GM18909 (cell line): ENCODE measurements around the gene TRAF3.

Source experiments
- ATAC-seq: cut with Tn5 transposase; IDR thresholded peaks from one replicate; pipeline ENCODE4 v1.9.1; 2021; ENCODE audit warnings: mild to moderate bottlenecking; ENCODE audit not compliant: unreplicated experiment, poor library complexity

TRAF3 gene, protein sequence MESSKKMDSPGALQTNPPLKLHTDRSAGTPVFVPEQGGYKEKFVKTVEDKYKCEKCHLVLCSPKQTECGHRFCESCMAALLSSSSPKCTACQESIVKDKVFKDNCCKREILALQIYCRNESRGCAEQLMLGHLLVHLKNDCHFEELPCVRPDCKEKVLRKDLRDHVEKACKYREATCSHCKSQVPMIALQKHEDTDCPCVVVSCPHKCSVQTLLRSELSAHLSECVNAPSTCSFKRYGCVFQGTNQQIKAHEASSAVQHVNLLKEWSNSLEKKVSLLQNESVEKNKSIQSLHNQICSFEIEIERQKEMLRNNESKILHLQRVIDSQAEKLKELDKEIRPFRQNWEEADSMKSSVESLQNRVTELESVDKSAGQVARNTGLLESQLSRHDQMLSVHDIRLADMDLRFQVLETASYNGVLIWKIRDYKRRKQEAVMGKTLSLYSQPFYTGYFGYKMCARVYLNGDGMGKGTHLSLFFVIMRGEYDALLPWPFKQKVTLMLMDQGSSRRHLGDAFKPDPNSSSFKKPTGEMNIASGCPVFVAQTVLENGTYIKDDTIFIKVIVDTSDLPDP

DNA sequence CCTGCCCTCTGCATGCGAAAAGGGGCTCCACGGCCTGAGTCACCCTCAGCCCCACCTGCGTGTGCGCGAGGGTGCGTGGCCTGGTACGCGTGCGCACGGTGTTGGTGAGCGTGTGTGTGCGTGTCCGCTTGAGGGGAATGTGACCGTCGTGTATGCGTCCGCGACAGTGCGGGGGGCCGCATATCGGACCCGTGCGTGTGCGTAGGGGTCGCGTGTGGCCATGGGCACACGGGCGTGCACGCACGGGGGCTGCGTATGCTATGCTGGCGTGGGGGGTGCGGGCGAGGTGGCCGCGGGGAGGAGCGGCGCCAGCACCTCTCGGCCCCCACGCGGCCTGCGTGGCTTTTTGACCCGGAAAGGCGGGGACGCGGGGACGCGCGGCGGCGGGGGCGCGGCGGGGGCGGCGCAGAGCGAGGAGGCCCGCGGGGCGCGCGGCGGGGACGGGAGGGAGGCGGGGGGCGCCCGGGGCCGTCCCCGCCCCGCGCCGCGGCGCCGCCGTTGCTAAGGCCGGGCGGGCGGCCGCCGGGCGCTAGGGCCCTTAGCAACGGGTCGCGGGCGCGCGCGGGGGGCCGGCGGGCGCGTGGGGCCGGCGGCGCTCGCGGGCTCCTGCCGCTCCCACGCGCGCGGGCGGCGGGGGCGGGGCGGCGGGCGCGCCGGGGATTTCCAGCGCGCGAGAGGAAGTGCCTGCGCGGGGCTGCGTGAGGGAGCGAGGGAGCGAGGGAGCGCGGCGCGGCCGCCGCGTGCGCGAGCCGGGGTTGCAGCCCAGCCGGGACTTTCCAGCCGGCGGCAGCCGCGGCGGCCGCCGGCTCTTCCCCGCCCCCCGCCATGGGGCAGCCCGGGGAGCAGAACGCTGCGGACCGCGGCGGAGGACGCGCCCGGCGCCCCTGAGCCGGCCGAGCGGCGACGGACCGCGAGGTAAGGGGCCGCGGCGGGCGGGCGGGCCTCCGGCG lies at the start of gene TRAF3:
Gene TRAF3, plus strand, starts transcription at position 689 of the 950 bp plus-strand sequence. CDS start 92,753 bp downstream, outside the sequence.
- ATAC-seq: peak; percentile 64

DNA sequence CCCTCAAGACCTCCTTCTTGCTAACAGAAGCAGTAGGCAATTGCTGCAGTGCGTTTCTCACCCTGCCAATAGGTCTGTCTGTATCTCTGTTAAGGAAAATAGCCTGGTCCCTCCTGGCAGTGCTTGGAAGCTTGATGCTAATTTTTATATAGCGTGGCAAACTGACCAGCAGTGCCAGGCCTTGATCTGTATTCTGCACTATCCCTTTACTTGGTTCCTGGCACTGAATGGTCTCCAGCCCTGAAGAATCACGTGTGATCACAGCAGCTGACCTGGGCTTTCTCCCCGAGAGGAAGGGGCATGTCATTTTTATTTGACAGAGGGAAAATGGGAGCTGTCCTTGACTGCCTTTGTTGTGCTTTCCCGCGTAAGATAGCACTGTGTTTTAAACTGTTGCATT lies 48.7 kb upstream of the TRAF3 start:
- ATAC-seq: no peak

DNA sequence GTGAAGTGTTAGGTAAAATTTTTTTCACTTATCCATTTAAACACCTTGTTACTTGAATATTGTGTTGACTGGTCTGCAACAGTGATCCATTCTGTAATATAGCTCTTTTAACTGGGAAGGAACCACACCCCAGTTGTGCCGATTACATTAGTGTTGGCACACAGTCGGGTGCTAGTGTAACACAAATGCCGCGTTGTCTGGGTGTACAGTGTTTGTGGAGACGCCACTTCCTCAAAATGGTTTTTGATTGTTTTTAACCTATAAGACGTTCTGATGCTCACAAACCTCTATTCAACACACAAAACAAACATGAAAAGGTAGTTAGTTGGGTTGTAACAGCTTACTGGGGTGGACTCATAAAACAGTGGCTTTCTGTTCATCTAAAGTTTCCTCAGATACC lies 48.0 kb upstream of the TRAF3 start:
- no peak for ATAC-seq

DNA sequence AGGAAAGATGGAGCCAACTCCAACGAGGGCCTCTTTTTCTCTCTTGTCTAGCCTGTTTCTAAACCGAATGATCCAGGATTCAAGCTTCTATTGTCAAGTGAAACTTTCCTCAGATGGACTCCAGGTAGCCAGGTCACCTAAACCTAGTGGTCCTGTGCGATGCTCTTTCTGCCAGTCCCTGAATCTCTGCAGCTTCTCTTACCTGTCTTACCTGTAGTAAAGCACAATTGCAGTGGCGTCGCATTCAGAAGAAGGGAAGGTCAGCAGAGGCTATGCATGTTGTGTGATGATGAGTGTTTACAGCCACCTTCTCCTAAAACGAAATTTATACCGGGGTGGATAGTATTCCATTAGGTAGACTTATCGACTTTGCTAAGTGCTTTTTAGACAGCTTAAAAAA lies 47.4 kb upstream of the TRAF3 start:
- no peak for ATAC-seq

DNA sequence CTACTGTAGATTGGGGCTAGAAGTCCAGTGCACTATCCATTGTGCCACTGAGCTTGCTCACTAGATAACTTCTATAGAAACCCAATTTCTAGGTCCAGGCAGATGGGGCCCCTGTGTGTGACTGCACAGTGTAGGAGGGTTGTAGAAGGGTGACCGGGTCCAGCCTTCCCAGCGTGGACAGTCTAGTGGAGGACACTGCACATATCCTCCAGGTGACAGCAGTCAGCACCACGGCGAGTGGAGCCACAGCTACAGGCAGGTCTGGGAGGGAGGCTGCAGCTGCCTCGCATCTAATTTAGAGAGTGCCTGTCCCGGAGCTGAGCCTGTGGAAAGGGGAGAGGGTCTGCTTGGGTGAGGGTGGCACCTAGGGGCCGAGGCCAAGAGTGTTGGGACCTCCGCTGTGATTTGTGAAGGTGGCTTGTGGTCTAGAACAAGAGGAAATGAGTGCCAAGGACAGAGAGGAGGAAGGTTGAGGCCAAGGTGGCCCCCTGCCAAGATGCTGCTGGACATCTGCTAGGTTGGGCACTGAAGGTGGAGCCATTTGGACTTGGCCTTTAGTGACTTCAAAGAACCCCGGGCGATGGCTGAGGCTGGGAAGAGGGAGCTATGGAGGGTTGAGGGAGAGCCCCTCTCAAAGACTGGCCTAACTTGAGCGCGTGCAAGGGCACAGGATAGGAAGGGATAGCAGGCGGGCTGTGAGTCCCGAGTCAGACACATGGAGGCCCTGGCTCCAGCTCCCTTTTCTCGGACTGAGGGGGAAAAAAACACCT lies 46.0 kb upstream of the TRAF3 start:
- no peak for ATAC-seq

DNA sequence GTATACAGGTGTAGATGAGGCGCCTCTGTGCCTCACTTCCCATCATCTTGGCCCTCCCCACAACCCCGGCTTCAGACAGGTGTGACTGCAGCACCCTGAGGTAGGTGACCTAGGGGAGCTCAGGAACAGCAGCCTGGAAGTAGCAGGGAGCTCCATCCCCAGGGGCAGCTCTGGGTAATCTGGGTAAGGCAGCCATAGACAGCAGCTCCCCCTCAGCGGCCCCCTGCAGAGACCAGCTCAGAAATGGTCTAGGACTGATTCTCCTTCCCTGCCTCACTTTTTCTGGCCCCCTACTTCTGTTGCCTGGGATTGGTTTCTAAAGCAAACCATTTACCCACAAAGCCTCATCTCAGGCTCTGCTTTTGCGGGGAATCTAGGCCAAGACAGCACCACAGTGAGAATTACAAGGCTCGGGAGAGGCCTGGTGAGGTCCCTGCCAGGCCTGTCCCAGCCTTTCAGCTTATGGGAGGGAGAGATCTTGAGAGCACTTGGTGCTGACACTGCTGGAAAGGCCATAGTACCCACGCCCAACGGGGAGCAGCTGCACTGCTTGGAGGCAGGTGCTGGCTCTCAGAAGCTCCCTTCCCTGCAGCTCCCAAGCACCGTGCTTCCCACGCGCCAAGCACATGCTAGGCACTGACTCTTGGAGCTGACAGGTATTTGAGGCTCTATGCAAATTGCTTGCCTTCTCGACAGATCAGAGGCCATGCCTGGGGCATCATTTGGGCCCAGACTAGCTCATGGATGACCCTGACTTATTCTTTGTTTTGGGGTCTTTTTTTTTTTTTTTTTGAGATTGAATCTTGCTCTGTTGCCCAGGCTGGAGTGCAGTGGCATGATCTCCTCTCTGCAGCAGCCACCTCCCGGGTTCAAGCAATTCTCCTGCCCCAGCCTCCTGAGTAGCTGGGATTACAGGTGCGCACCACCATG lies 45.1 kb upstream of the TRAF3 start:
- ATAC-seq: no peak

DNA sequence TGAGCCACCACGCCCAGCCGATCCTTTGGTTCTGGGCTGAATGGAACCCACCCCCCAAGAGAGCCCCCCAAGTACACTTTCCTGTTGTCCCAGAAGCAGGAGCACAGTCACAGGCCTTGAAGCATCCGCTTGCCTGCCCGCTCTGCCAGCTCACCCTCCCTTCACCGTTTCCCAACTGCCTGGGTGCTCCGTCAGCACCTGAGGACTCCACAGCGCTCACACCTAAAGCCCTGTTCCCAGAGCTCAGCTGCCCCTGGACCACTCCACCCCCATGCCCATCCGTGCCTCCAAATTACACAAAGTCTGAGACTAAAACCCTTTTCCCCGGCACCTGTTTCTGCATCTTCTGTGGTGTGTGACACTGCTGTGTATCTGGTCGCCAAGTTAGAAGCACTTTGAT lies 44.3 kb upstream of the TRAF3 start:
- ATAC-seq: no peak

DNA sequence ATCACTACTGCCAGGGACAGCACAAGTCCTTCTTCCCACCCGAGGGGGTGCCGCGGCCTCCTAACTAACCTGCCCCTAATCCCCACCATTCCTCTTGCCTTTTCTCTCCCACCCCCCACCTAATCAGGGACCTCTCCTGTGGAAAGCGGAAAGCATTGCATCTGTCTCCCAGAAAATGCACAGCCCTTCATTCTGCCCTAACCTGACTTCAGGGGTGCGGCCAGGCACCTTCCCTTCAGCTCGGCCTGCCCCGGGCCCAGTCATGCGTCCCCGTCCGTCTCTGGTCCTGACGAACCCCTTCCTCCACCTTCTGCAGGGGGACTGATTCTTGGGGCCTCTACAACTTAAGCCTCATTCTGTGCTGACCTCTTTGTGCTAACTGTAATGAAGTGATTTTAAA lies 43.9 kb upstream of the TRAF3 start:
- ATAC-seq: no peak

DNA sequence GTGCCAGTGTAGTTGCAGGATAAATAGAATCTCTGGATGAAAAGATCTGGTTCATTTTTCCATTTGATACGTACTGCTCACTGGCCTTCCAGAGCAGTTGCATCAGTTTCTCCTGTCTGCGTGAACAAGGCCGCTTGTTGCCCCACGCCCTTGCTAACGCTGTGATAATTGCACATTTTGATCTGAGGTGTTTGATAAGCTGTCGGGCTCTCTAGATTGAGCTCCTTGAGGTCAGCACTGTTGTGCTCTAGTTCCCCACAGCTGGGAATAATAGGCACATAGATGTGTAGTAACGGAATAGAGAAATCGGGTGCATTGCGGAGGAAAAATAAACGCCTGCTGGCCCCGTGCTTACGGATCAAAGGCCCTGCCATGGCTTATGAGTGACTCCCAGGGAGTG lies 42.8 kb upstream of the TRAF3 start:
- ATAC-seq: no peak

DNA sequence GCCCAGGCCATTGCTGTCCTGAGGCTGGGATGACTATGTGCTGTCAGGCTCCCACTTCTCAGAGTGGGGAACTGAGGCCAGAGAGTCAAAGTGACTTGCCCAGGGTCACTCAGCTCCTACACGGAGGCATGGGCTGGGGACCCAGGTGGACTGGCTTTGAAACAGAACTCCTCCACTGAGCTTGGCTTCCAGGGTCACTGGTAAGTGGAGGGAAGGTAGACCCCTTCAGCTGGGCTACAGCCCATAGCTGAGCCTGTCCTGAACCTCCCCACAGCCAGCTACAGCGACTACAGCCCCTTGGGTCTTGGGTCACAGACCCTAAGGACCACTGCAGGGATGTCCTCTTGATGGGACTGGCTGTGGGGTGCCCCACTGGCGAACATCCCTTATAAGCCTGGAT lies 40.3 kb upstream of the TRAF3 start:
- no peak for ATAC-seq

DNA sequence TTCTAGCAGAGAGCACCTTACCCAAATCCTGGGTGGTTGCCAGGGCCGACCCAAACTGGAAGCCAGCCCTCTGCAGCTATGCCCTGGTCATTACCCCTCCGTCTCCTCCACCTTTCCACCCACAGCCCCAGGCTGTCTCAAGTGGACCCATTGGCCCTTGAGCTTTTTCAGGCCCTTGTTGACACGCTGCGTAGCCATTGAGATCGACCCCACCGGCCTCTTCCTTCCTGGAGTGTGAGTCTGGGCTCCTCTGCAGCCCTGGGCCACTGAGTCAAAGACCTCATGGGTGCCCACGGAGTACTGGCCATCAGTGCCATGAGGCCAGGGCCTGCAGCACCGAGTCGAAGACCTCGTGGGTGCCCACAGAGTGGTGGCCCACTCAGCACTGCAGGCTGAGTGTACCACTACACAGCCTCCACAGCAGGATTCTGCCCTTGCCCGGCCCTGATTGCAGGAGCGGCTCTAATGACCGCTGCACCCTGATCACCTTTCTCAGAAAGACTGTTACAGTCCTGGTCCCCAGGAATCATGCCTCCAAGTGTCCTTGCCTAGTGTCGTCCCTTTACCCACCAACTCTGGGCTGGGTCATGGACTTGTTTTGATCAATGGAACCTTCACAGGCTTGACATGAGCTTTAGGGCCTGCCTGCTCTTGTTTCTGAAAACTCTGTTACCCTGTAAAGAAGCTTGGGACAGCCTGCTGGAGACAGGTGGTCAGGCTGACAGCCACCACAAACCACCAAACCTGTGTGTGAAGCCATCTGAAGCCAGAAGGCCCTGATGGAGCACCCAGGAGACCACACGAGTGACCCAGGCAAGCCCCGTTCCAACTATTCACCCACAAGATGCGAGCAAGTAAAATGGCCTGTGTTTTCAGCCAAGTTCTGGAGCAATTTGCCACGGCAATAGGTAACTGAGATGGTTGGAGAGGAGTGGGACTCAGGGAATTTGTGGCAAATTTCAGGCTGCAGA lies 39.6 kb upstream of the TRAF3 start:
- no peak for ATAC-seq

DNA sequence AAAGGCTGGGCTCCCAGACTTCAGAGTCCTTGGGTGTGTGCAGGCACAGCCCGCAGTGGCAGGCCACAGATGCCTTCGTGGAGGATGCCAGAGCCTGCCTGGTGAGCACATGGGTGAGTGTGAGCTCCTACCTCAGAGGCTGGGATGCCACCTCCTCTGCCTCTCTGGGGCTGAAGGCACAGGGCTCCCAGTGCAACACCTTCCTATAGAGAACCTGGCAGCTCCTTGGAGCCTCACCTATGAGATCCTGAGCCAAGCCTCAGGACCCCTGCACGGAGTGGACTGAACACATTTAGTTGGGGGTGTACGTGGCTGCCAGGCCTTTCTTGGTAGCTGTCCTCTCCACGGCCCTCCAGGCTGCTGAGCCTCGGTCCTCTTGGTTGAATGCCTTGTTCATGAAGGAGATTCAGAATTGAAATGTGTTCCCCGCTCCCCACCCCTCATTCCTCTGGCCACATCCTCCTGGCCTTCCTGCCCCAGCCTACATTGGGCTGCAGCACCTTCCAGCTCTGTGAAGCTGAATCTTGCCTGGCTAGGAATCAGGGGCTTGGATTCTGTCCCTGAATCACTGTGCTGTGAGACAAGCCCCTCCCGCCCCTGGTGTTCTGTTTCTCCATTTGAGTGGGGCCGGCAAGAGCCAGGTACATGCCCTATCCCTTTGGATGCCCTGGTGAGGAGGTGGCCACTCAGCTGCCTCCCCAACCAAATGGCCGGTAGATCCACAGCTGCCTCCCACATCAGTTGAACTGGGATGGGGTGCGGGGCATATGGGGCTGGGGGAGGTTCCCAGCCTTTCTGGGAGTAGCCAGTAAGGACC lies 38.7 kb upstream of the TRAF3 start:
- ATAC-seq: no peak

DNA sequence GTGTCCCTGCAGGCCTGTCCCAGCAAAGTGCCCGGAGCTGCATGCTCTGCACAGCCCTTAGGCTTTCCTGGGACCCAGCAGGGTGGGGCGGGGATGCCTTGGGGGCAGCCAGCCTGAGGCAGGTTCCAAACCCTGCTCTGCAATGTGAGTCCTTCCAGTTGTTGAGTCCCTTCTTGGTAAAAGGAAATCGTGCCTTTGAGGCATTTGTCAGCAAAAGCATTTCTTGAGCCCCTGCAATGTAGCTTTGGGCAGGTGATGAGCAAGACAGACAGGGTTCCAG lies 38.1 kb upstream of the TRAF3 start:
- no peak for ATAC-seq

DNA sequence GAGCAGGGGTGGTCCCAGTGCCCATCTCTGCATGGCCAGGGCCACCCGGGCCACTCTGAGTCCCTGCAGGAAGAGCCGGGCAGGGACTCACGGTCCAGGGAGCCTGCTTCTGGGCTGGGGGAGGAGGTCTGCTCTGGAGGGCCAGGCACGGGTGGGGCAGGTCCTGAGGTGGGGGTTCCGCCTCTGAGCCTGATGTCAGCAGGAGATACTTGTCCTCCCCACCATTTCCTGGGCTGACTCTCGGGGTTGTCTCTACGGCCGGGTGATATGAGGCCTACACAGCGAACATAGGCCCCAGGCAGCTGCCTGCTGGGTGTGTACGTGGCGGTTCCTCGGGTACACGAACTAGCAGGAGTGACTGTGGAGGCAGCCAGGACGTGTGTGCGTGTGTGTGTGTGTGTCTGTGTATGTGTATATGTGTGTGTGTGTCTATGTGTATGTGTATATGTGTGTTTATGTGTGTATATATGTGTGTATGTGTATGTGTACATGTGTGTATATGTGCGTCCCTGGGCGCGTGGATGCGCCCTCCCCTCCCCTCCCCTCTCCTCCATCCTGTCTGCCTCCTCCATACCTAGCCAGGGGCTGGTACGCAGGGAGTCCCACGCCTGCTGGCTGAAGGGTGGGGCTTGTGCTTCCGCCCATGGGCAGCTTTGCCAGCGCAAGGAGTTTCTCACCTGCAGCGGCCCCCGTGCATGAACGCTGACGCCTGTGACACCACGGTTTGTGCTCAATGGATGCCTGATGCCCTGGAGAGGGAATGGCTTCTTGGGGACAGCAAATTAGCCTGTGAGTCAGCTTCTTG lies 30.4 kb upstream of the TRAF3 start:
- no peak for ATAC-seq

DNA sequence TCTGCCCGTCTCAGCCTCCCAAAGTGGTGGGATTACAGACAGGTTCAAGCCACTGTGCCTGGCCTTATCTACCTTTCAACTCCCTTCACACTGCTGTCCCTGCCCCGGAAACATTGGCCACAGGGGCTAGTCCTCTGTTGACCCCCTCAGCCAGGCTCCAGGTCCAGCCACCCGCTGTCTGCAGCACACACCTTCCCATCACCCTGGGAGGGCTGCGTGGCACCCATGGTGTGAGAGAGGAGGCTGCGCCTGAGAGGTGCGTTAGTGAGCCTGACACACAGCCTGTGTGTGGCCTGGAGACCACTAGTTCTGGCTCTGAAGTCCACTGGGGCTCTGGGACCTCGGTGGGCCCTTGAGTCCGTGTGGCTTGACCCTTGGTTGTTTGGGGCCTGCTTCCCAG lies 28.4 kb upstream of the TRAF3 start:
- no peak for ATAC-seq

DNA sequence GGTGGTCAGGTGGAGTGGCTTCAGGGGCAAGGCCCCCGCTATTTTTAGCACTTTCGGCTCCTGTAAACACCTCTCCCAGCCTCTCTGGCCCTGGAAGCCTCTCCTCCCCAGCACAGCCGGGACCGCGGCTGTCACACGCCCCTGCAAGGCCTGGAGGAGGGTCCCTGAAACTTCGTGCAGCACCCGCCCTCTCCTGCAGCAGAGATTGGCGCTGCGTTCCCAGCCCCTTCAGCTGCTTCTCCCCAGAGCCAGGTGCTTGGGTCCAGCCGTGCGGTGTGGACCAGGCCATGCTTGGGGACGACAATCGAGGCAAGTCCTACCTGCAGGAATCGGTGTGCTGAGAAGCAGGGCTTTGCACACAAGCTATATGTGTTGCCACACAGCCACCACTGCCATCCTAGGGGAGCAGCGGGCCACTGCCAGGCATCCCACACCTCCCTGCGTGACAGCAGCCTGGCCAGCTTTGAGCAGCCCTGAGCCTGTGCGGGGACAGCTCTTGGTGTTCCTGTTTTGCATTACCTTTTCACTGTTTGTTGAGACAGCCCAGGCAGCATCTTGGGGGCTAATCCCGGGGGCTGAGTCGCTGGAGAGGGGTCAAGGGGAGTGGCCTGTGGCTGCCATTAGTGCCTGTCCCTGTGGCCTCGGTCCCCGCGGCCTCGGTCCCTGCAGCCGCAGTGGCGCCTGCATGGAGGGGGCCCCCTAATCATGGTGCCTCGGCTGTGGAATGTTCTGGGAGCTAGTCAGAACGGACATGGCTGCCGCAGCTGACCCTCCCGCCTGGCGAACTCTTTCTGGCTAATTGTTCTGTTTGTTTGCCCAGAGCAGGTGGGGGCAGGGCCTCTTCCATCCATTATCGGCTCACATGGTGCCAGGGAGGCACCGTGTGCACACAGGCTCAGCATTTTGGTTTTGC lies 27.6 kb upstream of the TRAF3 start:
- ATAC-seq: no peak
